BE2C (cell line): ENCODE results near the gene CLK4.

ENCODE experiments used
- DNase-seq: peaks from one replicate; pipeline ENCODE4 v3.0.0-alpha.2; 2020
- H3K27me3 ChIP-seq: fragments of 250-450 bp; sonication (Bioruptor Pico); 2 replicates; pipeline ENCODE4 v1.5.1; 2020; ENCODE audit warnings: mild to moderate bottlenecking
- H3K36me3 ChIP-seq: fragments of 250-450 bp; sonication (Bioruptor Pico); 2 replicates; pipeline ENCODE4 v1.5.1; 2020; ENCODE audit warnings: mild to moderate bottlenecking
- H3K4me1 ChIP-seq: fragments of 250-450 bp; sonication (Bioruptor Pico); 2 replicates; pipeline ENCODE4 v1.5.1; 2020
- H3K4me3 ChIP-seq: 2 replicates; pipeline ENCODE4 v1.5.1; 2011; ENCODE audit warnings: low read depth, low read length
- H3K9me3 ChIP-seq: fragments of 250-450 bp; sonication (Bioruptor Pico); 2 replicates; pipeline ENCODE4 v1.5.1; 2020
- TF ChIP-seq, protein P1 (sequence below): IDR thresholded peaks from 2 replicates; pipeline ENCODE4 v1.5.1; 2012; ENCODE audit warnings: mild to moderate bottlenecking, low read depth, low read length

CLK4 gene

DNA sequence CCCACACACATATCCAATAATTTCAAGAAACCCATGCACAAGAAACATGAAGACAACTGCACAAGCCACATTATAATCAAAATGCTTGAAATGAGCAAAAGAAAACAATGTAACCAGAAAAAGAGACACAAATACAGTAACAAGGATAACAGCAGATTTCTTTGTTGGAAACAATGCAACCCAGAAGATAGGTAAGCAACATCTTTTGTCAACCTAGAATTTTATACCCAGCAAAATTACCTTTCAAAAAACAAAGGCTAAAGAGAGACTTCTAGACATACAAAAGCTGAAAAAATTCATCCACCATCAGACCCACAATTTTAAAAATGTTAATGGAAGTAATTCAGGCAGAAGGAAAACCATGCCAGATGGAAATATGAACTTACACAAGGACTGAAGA lies 31.7 kb downstream of the CLK4 start:
- Histone ChIP-seq H3K27me3 (peaks cover 4% of the 10 kb centered on the region), H3K4me3 (no peak overlapping the region), H3K4me1 (no peaks in the 10 kb centered on the region), H3K9me3 (no peaks in the 10 kb centered on the region), H3K36me3 (peaks cover 1% of the 10 kb centered on the region)
- TF ChIP-seq, protein P1, sequence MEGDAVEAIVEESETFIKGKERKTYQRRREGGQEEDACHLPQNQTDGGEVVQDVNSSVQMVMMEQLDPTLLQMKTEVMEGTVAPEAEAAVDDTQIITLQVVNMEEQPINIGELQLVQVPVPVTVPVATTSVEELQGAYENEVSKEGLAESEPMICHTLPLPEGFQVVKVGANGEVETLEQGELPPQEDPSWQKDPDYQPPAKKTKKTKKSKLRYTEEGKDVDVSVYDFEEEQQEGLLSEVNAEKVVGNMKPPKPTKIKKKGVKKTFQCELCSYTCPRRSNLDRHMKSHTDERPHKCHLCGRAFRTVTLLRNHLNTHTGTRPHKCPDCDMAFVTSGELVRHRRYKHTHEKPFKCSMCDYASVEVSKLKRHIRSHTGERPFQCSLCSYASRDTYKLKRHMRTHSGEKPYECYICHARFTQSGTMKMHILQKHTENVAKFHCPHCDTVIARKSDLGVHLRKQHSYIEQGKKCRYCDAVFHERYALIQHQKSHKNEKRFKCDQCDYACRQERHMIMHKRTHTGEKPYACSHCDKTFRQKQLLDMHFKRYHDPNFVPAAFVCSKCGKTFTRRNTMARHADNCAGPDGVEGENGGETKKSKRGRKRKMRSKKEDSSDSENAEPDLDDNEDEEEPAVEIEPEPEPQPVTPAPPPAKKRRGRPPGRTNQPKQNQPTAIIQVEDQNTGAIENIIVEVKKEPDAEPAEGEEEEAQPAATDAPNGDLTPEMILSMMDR: no peak
- DNase-seq: no peak

GRCh38 chr5:178590924-178591423 lies 35.9 kb downstream of the CLK4 start:
- Histone ChIP-seq H3K36me3 (no peaks in the 10 kb centered on the region), H3K4me1 (no peaks in the 10 kb centered on the region), H3K9me3 (no peaks in the 10 kb centered on the region), H3K4me3 (no peak overlapping the region), H3K27me3 (peaks cover 20% of the 10 kb centered on the region)
- DNase-seq: no peak
- TF ChIP-seq, protein P1: no peak

GRCh38 chr5:178590141-178590923 lies 36.5 kb downstream of the CLK4 start, which contains the start of gene COL23A1:
Gene COL23A1, minus strand, starts transcription at chr5:178590393.
- DNase-seq: peak; percentile 82
- TF ChIP-seq, protein P1: peak; percentile 92
- Histone ChIP-seq H3K36me3 (no peaks in the 10 kb centered on the region), H3K9me3 (no peaks in the 10 kb centered on the region), H3K27me3 (peaks cover 20% of the 10 kb centered on the region), H3K4me3 (peak within 1 kb of the TSS; percentile 46), H3K4me1 (no peaks in the 10 kb centered on the region)

DNA sequence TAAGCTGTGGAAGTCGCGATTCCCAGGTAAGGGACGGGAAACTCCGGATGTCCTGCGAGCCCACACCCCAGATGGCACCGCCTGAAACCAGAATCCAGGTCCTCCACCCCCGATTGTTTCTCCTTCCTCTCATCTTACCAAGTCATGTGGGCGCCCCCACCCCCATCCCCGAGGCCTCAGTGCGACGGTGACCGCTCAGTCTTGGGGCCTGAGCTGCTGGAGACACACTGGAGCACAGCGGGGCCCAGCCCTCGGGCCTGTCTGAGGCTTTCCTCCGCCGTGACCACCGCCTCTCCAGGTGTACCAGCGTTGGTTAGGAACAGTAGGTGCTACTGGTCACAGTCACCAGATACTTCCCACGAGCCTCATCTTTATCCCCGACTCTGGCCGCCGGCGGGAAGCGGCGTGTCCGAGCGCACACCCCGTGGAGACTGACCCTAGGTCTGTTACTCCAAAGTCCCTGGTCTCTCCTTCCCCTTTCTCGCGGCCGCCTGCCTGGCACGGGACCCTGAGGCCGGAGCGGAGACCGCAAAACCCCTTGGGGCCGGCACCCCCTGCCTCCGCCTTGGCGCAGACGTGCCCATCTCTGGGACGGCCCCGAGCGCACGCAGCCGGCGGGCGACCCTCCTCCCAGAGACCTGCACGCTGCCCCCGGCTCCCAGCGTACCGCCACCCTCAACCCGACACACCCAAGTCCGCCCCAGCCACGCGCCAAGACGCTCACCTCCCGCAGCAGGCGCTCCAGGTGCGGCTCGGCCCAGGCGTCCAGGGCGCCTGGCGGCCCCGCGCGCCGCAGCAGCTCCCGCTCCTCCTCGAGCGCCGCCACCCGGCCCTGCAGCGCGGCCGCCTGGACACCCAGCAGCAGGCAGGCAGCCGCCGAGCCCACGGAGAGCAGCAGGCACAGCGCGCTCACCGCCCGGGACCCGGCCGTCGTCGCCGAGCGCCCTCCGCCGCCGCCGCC lies 37.4 kb downstream of the CLK4 start:
- TF ChIP-seq, protein P1: no peak
- Histone ChIP-seq H3K4me3 (peak overlapping the region; percentile 46; the same call in 1 of the 2 replicates), H3K4me1 (no peaks in the 10 kb centered on the region), H3K9me3 (no peaks in the 10 kb centered on the region; the same call in 1 of the 2 replicates), H3K27me3 (peaks cover 20% of the 10 kb centered on the region), H3K36me3 (no peaks in the 10 kb centered on the region)
- peak; percentile 72 for DNase-seq

- Histone ChIP-seq H3K36me3 (no peaks in the 10 kb centered on the region), H3K4me1 (no peaks in the 10 kb centered on the region), H3K9me3 (no peaks in the 10 kb centered on the region; the same call in 1 of the 2 replicates), H3K27me3 (peaks cover 20% of the 10 kb centered on the region), H3K4me3 (no peak overlapping the region)
- no peak for DNase-seq
- TF ChIP-seq, protein P1: no peak
Measured at GRCh38 chr5:178588769-178589168, 38.1 kb downstream of the CLK4 start.
